NOMO-1 treated with dmso at 0.1 percent for 144 hours (cell line): ENCODE data around the gene SYCP2.

ENCODE experiments used
- DNase-seq: peaks from one replicate; lab custom pipeline; 2025; ENCODE audit not compliant: unreplicated experiment; lab: John Stamatoyannopoulos, UW

The SYCP2 gene

GRCh38 chr20:59845472-59845871 is 88.0 kb downstream of the SYCP2 start:
- no peak for DNase-seq

- no peak for DNase-seq
Measured at GRCh38 chr20:59839400-59839799, 94.0 kb downstream of the SYCP2 start.

- no peak for DNase-seq
Measured at GRCh38 chr20:59837623-59838394, 95.6 kb downstream of the SYCP2 start.

- DNase-seq: no peak
Measured at GRCh38 chr20:59836767-59837166, 96.7 kb downstream of the SYCP2 start.

- DNase-seq: no peak
Measured at GRCh38 chr20:59835448-59836395, 97.7 kb downstream of the SYCP2 start.

- DNase-seq: no peak
Measured at GRCh38 chr20:59835057-59835447, 98.4 kb downstream of the SYCP2 start.

GRCh38 chr20:59832406-59833363 is 100.8 kb downstream of the SYCP2 start:
- DNase-seq: no peak

GRCh38 chr20:59831916-59832270 is 101.5 kb downstream of the SYCP2 start:
- DNase-seq: no peak

GRCh38 chr20:59831024-59831915 is 102.2 kb downstream of the SYCP2 start:
- DNase-seq: no peak

- no peak for DNase-seq
Measured at GRCh38 chr20:59830665-59831023, 102.8 kb downstream of the SYCP2 start.

- no peak for DNase-seq
Measured at GRCh38 chr20:59829786-59830664, 103.4 kb downstream of the SYCP2 start.

GRCh38 chr20:59829054-59829785 is 104.2 kb downstream of the SYCP2 start:
- no peak for DNase-seq

- DNase-seq: no peak
Measured at GRCh38 chr20:59828125-59829053, 105.0 kb downstream of the SYCP2 start.

- no peak for DNase-seq
Measured at GRCh38 chr20:59827138-59828056, 106.0 kb downstream of the SYCP2 start.

- no peak for DNase-seq
Measured at GRCh38 chr20:59825944-59826759, 107.3 kb downstream of the SYCP2 start.

GRCh38 chr20:59825563-59825920 is 107.9 kb downstream of the SYCP2 start:
- DNase-seq: no peak
